HG03159 (cell line): ENCODE data around the gene HSPA6.
"Not testable (repeated sequence)": the region's sequence is repeated elsewhere in the genome, so short reads cannot be mapped to it uniquely, and the experiment has no call there.

Experiments
- ATAC-seq: cut with Tn5 transposase; IDR thresholded peaks from one replicate; pipeline ENCODE4 v1.9.1; 2021; ENCODE audit warnings: mild to moderate bottlenecking, moderate library complexity; ENCODE audit not compliant: unreplicated experiment

Gene HSPA6

DNA sequence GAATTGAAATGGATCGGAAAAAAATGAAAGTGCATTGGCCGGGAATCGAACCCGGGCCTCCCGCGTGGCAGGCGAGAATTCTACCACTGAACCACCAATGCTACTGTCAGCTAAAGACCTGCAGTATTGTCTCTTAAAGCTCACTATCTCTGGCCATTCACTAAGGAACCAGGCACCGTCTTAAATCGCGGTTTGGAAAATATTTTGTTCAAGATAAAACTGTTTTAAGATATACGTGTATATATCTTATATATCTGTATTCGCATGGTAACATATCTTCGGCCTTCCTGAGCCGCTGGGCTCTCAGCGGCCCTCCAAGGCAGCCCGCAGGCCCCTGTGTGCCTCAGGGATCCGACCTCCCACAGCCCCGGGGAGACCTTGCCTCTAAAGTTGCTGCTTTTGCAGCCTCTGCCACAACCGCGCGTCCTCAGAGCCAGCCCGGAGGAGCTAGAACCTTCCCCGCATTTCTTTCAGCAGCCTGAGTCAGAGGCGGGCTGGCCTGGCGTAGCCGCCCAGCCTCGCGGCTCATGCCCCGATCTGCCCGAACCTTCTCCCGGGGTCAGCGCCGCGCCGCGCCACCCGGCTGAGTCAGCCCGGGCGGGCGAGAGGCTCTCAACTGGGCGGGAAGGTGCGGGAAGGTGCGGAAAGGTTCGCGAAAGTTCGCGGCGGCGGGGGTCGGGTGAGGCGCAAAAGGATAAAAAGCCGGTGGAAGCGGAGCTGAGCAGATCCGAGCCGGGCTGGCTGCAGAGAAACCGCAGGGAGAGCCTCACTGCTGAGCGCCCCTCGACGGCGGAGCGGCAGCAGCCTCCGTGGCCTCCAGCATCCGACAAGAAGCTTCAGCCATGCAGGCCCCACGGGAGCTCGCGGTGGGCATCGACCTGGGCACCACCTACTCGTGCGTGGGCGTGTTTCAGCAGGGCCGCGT, at the start of gene HSPA6:
Gene HSPA6, plus strand, starts transcription at position 724 of the 925 bp plus-strand sequence. Its CDS starts 119 bp downstream, at position 843.
- peak; percentile 58 for ATAC-seq

DNA sequence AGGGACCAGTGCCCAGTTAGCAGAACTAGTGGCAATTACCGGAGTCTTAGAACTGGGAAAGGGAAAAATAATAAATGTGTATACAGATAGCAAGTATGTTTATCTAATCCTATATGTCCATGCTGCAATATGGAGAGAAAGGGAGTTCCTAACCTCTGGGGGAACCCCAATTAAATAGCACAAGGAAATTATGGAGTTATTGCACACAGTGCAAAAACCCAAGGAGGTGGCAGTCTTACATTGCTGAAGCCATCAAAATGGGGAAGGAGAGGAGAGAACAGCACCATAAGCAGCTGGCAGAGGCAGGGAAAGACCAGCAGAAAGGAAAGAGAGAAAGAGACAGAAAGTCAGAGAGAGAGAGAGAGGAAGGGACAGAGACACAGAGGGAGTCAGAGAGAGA, 46.6 kb upstream of the HSPA6 start:
- ATAC-seq: not testable (repeated sequence)

DNA sequence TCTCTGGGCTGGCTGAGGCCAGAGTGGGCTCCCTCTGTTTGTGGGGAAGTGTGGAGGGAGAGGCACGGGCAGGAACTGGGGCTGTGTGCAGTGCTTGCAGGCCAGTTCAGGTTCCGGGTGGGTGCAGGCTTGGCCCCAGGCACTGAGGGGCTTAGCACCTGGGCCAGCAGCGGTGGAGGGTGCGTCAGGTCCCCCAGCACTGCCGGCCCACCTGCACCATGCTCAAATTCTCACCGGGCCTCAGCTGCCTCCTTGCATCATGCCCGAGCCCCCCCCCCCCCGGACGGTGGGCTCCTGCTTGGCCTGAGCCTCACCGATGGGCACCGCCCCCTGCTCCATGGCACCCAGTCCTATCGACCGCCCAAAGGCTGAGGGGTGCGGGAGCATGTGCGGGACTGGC, 45.4 kb upstream of the HSPA6 start:
- ATAC-seq: no peak

DNA sequence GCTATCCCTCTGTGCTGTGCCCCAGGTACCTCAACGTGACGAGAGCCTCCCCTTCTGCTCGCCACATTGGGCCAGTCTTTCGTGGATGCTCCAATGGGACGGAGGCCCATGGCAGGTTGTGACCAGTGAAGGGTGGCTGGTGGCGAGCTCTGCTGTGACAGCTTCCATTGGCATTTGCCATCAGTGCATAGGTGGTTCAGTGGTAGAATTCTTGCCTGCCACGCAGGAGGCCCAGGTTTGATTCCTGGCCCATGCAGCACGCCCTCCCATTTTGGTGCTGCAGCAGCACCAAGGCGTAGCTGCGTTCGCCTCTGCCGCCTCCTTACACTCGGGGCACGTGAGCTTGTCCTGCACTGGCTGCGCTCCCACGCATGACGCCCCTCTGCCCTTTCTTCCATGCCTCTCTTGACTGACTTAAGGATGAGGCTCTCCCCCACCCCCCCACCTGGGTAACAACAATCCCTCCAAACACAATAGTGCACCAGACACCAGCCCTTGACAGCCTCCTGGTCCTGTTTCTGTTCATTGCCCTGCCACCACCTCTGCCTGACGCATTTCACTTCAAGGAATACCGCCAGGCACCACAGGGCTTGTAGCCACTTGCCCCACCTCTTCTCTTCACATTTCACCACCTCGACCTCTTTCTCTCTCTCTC, 43.8 kb upstream of the HSPA6 start:
- no peak for ATAC-seq

DNA sequence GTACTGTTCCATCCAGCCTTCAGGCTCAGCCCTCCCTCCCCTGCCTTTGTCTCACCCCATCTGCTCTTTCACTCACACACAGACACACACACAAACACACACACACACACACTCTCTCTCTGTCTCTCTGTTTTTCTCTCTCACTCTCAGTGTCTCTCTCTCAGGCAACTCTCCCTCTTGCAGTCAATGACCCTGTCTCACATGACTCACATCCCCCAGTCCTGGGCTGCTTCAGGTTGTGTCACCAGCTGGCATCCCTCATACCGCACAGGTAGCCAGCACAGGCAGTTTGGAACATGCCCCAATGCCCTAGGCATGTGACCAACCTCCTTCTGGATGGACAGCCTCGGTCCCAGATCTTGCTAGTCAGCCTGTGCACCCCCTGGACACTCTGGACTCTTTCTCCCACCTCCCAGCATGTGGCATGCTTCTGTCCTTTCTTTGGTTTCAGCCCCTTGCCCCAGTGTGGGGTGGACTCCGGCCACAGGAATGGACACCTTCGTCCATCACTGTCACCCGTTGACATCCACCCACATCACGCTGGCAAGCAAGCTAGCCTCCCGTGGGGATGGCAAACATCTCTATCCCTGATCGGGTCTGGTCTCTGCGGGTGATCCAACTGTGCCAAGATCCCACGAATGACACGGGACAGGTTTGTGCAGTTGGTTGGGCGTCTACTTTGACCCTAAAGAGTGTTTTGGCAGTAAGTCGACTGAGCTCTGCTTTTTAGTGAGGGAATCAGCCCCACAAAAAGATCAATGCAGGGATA, 42.5 kb upstream of the HSPA6 start:
- no peak for ATAC-seq

DNA sequence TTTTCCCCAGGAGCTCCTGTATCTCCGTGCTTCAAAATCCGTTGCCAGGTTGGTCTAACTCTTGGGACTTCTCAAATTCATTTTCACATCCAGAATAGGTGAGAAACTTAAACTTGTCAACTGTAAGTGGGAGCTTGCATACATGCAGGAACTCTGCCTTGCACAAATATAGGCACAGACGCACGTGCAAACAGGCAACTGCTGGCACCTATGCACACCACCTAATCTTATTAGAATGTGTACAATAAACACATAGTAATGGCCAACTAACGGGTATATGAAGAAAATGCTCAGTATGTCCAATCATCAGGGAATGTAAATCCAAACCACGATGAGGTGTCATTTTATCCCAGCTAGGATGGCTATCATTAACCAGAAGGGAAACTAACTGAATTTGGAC, 41.7 kb upstream of the HSPA6 start:
- no peak for ATAC-seq

DNA sequence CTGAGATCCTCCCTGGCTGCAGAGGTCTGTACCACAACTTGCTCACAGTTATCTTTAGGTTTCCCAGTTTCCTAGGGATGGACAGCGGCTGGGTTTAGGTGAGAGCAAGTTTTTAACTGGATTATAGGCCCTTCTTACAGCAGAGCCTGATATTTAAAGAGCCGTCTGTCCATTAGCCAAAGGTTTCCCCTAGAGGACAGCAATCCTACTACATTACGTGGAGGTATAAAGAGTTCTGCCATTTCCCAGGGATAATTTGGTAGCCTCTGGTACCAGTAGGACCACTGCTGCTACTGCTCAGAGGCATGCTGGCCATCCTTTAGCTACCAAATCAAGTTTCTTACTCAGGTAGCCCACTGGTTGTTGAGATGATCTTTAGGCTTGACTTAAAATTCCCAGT, 41.0 kb upstream of the HSPA6 start:
- no peak for ATAC-seq

DNA sequence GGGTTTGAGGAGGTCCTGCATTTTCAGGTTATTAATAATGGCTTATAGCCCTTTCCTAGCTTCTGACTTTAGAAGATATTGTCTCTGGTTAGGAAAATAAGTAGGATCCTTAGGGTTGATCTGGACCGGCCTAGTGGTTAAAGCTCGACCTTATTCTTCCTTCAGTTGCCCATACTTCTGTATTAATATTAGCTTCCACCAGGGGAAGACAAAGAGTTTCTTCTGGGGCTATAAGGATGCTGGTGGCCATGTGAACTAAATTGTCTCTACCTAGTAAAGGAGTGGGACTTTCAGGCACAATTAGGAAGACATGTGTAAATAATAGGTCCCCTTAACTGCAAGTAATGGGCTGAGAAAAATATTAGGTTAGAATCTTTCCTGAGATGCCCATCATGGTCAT, 39.7 kb upstream of the HSPA6 start:
- no peak for ATAC-seq

DNA sequence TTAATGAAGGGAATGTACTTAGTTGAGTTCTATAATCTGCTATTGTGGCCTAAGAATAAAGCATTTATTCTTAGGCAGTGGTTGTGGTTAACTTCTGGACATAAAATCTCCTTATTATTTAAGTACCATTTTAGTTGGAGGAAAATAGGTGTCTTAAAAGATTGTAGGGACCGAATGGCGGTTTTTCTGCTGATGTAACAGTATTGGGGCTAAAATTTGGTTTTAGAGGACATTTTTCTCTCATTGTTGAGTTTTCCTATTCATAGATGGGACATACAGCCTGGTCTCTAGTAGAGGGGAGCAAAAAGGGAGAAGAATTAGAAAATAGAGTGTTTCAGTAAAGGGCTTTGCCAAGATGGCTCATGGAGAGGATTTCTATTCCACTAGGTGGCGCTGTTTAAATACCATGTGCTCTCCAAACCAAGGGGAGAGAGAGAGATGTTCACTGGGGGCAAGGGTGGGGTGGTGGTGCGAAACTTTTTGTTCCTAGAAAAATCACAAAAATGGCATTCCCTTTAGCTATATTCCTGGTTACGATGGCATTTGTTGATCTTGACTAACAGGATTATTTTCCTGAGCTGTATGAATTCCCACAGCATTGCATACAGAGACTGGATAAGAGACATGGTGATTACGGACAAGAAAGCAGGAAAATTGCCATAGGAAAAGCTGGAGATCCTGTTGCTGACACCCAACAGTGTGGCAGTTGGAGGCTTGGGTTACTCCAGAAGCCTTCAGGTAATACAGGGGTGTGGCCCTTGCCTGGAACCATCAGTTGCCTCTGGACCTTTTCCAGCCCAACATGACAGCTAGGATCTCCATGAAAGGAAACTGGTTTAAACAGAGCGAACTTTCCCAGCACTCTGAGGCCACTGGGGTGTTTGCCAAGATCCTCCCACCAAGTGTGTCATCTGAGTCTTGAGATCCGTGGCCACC, 37.3 kb upstream of the HSPA6 start:
- no peak for ATAC-seq

DNA sequence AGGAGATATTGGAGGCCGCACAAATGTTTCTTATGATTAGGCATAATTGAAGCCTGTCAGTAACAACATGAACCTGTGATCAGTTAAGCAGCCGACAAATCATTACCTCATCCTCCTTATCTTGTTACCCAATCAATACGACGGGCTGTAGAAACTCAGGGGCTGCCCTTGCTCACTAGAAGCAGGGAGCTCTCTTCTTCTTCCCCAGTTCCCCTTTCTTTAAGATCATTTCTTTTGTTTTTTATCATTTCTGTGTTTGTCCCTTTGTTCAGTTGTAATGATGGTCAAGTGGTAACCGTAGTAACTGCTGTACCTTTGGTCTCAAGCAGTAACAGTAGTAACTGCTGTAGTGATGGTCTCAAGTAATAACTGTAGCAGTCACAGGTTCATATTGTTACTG, 32.9 kb upstream of the HSPA6 start:
- ATAC-seq: peak; percentile 59

DNA sequence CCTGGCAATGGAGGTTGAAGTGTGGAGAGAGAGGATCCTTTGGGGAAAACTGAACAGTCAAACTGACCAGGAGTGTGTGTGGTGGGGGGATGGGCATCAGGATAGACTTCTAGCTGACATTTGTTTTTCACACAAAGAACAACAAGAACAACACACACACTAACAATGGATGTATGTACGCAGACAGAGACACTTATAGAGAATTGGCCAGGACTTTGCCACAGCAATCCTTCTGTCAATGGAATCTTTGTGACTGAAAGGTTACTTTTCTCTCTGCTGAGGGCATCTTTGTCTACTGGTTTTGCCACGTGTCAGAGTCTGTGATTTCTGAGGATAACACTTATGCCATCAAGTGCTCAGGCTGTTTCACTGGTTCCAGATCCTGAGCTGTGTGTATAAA, 31.5 kb upstream of the HSPA6 start:
- ATAC-seq: no peak

DNA sequence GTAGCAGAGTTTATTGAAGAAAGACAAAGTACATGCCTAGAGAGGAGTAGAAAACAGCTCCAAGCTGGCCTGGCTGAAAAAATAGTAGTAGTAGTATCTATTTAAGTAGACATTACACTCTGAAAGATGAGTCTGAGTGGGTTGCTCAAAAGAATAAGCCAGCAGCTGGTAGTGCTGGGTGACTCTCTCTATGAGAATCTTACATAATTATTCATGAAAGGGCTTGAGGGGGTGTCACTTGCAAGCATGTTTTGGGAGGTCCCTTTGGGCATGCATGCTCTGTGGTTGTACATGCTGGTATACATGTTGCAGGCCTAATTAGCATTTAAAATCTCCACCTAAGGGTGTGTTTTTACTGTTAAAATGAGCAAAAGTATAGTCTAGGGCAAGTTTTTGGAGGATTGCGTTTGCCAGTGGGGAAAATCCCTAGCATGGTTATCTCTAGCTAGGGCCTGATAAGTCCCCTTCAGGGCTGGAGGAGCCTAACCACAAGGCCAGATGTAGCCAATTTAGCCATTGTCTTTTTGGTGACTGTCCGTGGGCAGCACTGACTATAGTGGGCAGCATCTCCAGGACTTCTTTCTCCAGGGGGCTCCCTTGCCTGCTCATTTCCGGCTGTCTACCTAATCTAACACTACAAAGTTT, 30.1 kb upstream of the HSPA6 start:
- no peak for ATAC-seq

DNA sequence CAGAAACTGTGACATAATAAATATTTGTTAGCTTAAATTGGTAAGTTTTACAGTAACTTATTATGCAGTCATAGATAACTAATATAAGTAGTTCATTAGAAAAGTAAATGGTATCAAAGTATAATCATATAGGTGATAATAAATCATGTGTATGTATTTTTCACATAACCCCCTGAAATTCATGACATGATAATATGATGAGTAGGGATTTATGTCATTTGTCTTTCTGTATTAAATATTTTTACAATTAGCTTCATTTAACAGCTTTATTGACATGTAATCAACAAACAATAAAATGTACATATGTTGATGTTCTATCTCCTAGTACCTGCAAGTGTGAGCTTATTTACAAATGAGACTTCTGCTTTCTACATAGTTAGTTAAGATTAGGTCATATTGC, 28.9 kb upstream of the HSPA6 start:
- no peak for ATAC-seq

DNA sequence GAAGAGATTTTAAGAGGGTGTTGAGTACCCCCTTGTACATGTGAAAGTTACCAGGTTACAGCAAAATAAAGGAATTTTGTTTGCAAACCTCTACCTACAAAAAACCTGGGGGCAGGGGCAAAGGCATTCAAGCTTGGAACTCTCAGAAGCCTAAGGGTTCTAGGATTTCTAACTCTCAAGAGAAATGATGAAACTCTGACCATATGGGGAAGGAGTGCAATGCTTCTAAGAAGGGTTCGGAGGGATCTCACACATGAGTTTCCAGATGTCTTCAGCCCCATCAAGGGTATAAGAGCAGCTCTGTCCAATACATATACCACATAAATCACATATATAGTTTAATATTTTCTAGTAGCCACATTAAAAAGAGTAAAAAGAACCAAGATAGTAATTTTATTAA, 26.4 kb upstream of the HSPA6 start:
- ATAC-seq: no peak

DNA sequence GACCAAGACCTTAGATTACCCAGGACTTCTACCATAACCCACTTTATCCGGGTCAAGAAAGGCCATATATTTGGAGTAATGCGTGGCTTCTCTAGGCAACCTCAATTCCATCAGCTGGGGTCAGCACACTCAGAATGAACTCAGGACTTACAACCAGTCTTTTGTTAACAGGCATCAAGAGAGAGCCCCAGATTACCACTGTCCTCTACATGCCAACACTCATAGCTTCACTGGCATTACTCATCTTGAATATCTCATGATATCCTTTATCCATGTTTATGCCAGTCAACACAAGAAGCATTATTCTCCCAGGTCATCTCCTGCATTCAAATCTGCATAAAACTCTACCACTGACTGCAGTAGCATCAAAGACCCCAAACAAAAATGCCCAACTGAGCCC, 25.7 kb upstream of the HSPA6 start:
- ATAC-seq: no peak

DNA sequence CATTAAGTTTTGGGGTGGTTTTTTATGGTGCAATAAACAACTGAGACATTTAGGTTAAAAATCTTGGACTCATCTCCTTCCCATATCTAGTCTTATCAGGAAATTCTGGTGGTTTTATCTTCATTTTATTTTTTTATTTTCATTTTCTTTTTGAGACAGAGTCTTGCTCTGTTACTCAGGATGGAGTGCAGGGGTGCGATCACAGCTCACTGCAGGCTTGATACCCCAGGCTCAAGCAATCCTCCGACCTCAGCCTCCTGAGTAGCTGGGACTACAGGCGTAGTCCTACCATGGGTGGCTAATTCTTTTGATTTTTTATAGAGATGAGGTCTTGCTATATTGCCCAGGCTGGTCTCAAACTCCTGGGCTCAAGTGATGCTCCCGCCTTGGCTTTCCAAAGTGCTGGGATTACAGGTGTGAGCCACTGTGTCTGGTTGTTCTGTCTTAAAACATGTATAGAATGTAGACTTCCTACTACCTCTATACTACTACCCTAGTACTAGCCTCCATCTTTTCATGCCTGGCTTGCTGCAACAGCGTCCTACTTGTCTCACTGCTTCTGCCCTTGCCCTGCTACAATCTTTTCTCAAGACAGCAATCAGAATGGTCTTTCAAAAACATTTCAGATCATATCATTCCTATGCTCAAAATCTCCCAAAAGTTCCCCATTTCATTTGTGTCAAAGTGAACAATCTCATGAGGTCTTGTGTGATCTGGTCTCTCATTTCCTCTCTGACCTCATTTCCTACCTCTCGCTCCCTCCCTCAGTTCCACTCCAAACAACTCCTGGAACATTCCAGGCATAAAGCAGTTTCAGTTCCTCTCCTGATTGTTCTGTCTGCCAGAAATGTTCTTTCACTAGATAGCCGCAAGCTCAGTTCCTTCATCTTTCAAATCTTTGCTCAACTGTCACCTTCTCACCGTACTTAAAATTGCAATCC, 25.0 kb upstream of the HSPA6 start:
- ATAC-seq: no peak

DNA sequence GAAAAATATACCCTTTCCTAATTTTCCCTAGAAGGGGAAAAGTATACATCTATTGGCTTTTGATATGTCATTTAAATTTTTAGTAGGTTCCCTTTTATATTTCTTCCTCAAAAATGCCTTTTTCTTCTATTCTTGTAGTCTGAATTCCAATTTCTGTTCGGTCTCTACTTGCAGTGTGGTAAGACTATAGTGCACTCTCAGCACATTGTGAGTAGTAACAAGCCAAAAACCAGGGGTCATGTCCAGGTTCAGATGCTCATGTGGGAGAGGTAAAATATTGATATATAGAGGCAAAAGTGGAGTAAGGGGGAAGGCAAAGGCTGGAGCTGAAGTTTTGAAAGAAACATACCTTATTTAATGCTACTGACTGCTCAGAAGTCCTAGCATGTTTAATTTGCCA, 23.1 kb upstream of the HSPA6 start:
- no peak for ATAC-seq

DNA sequence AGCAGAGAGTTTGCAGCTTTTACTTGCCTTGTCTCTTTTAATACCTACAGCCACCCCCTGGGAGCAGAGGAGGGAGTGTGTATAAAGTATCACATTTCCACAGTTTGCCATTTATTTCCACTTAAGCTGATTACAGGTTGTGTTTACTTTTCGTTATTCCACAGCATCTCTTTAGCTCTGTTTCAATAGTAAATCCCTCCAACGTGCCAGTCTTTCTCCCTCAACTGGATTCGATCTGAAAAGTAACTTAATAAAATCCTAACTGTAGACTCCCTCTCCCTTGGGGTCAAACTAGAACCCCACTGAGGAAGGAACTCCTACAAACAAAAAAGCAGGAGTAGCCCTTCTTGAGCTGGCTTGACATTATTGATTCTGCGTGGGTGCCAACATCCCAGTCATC, 22.2 kb upstream of the HSPA6 start:
- ATAC-seq: no peak
